Heart left ventricle (tissue), 13 donors: ENCODE measurements around the gene TDRD9.

Experiments
- POLR2A ChIP-seq, 2 donors: fragments of 450-650 bp; IDR thresholded peaks; one replicate each; pipeline ENCODE4 v1.6.1; 2017; ENCODE audit warnings: antibody characterized with exemption in 2 of 2, mild to moderate bottlenecking in 2 of 2, moderate library complexity in 2 of 2
- TF ChIP-seq, protein P1 (sequence below), 12 donors: fragments of 200-600 bp; sonication (generic) in 4 of 12; IDR thresholded peaks; one replicate each; pipeline versions ENCODE4 v1.5.0 to v1.8.0; 2018 to 2022; ENCODE audit warnings: antibody characterized with exemption in 12 of 12, mild to moderate bottlenecking in 5 of 12
- donor health status: ischemic (EF 13 %, LVEDD 7.1; RV severe dilation, severe dysfunction).
- donor health status: DM: no; HTN: yes; CAD: no.
- donor health status: DM: no; HTN: no; CAD: no.
- donor health status: ischemic (EF 25% LVEDD 6.9; RV normal size, moderate dysfunction).
- donor health status: ischemic (EF 25% LVEDD 5.7; RV mildly dilated, moderate dysfunction).
- donor health status: ischemic (EF 35%, LVEDD 5.7; RV mildly dilated, moderate dysfunction).
- donor health status: nonischemic (EF 11% LVEDD 7.7; RV severe dilation, severe dysfunction).
- donor health status: DM: yes; HTN: yes; CAD: no.
- donor health status: PGD.
- donor health status: ischemic (EF 29% LVEDD 5.4; RV normal size, mild dysfunction).
- donor health status: nonischemic (EF 23%, LVEDD 6.1; RV moderate dilation, normal function).

DNA sequence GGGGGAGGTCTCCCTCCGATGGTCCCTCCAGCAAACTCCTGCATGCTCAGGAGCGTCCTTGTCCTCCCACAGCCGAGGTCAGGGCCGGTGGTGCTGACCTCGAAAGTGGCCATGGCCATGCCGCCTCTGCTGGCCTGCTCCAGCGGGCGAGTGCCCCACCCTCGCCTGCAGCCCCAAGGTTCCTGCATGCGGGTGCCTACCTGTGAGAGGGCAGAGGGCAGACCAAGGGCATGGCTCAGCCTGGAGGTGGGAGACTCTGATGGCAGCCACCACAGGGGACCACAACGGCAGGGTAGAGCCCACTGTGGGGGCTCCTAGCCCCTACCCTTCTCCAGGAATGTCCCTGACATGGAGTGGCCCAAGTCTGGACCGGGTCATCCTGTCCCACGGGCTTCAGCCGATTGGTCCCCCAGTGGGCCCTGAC, 42.7 kb upstream of the TDRD9 start:
- TF ChIP-seq, protein P1, sequence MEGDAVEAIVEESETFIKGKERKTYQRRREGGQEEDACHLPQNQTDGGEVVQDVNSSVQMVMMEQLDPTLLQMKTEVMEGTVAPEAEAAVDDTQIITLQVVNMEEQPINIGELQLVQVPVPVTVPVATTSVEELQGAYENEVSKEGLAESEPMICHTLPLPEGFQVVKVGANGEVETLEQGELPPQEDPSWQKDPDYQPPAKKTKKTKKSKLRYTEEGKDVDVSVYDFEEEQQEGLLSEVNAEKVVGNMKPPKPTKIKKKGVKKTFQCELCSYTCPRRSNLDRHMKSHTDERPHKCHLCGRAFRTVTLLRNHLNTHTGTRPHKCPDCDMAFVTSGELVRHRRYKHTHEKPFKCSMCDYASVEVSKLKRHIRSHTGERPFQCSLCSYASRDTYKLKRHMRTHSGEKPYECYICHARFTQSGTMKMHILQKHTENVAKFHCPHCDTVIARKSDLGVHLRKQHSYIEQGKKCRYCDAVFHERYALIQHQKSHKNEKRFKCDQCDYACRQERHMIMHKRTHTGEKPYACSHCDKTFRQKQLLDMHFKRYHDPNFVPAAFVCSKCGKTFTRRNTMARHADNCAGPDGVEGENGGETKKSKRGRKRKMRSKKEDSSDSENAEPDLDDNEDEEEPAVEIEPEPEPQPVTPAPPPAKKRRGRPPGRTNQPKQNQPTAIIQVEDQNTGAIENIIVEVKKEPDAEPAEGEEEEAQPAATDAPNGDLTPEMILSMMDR (IDR thresholded peaks at IDR 0.05), result no peak
- no peak for TF ChIP-seq POLR2A (IDR thresholded peaks at IDR 0.05)
